ENCODE measurements around the gene NTN5. TPM values are rescaled to one million over a fixed set of nuclear protein-coding genes. Genes with fewer than 3 reads are reported as not detected.

Gene NTN5
- total and polyA plus RNA-seq, 2 of the 4 experiments (the other 2 are of a cell fraction): 0.19 TPM; not detected in 1

Other genes with a start within 250 kb of the NTN5 start
- 22.0 and 32.5 TPM in 2 replicates for gene GRWD1, start 227.0 kb downstream of the NTN5 start, total RNA-seq (2012; rRNA removed)
- 22.5 and 25.2 TPM in 2 replicates for gene GRWD1, start 227.0 kb downstream of the NTN5 start, polyA plus RNA-seq (2012; rRNA removed)
- under 0.01 and 0.18 TPM in 2 replicates for gene KCNJ14, start 217.4 kb downstream of the NTN5 start, total RNA-seq (2012; rRNA removed)
- 0.34 and 0.39 TPM in 2 replicates for gene KCNJ14, start 217.4 kb downstream of the NTN5 start, polyA plus RNA-seq (2012; rRNA removed)
- gene CYTH2, start 203.6 kb downstream of the NTN5 start, total RNA-seq (2012; rRNA removed): 35.8 and 38.3 TPM in 2 replicates
- 56.1 and 62.0 TPM in 2 replicates for gene CYTH2, start 203.6 kb downstream of the NTN5 start, polyA plus RNA-seq (2012; rRNA removed)
- 0.18 TPM in 1 of 2 replicates, not detected in the other for gene LMTK3, start 161.2 kb downstream of the NTN5 start, total RNA-seq (2012; rRNA removed)
- 0.60 and 0.87 TPM in 2 replicates for gene LMTK3, start 161.2 kb downstream of the NTN5 start, polyA plus RNA-seq (2012; rRNA removed)
- not detected in 2 replicates for gene SULT2B1, start 120.8 kb downstream of the NTN5 start, total RNA-seq (2012; rRNA removed)
- gene SULT2B1, start 120.8 kb downstream of the NTN5 start, polyA plus RNA-seq (2012; rRNA removed): 0.09 TPM in 1 of 2 replicates, not detected in the other
- not detected in 2 replicates for gene SPACA4, start 66.3 kb downstream of the NTN5 start, total RNA-seq (2012; rRNA removed)
- not detected in 2 replicates for gene SPACA4, start 66.3 kb downstream of the NTN5 start, polyA plus RNA-seq (2012; rRNA removed)
- 0.36 and 0.56 TPM in 2 replicates for gene FAM83E, start 57.9 kb downstream of the NTN5 start, total RNA-seq (2012; rRNA removed)
- 0.05 and 0.17 TPM in 2 replicates for gene FAM83E, start 57.9 kb downstream of the NTN5 start, polyA plus RNA-seq (2012; rRNA removed)
- gene RPL18, start 53.8 kb downstream of the NTN5 start, total RNA-seq (2012; rRNA removed): 1,909 and 2,552 TPM in 2 replicates
- 1,897 and 2,254 TPM in 2 replicates for gene RPL18, start 53.8 kb downstream of the NTN5 start, polyA plus RNA-seq (2012; rRNA removed)
- 1.6 and 1.7 TPM in 2 replicates for gene SPHK2, start 53.5 kb downstream of the NTN5 start, total RNA-seq (2012; rRNA removed)
- 9.9 and 11.9 TPM in 2 replicates for gene SPHK2, start 53.5 kb downstream of the NTN5 start, polyA plus RNA-seq (2012; rRNA removed)
- 2.5 and 3.6 TPM in 2 replicates for gene DBP, start 35.6 kb downstream of the NTN5 start, total RNA-seq (2012; rRNA removed)
- 3.0 and 3.6 TPM in 2 replicates for gene DBP, start 35.6 kb downstream of the NTN5 start, polyA plus RNA-seq (2012; rRNA removed)
- 1.3 and 1.7 TPM in 2 replicates for gene CA11, start 26.8 kb downstream of the NTN5 start, total RNA-seq (2012; rRNA removed)
- gene CA11, start 26.8 kb downstream of the NTN5 start, polyA plus RNA-seq (2012; rRNA removed): 2.7 and 2.9 TPM in 2 replicates
- gene FUT2, start 23.0 kb upstream of the NTN5 start, total RNA-seq (2012; rRNA removed): not detected in 2 replicates
- gene FUT2, start 23.0 kb upstream of the NTN5 start, polyA plus RNA-seq (2012; rRNA removed): not detected in 2 replicates
- gene MAMSTR, start 46.7 kb upstream of the NTN5 start, total RNA-seq (2012; rRNA removed): 0.18 and 0.28 TPM in 2 replicates
- gene MAMSTR, start 46.7 kb upstream of the NTN5 start, polyA plus RNA-seq (2012; rRNA removed): 1.9 and 2.7 TPM in 2 replicates
- gene RASIP1, start 67.6 kb upstream of the NTN5 start, total RNA-seq (2012; rRNA removed): under 0.01 and 0.18 TPM in 2 replicates
- gene RASIP1, start 67.6 kb upstream of the NTN5 start, polyA plus RNA-seq (2012; rRNA removed): 0.51 and 0.67 TPM in 2 replicates
- gene IZUMO1, start 73.9 kb upstream of the NTN5 start, total RNA-seq (2012; rRNA removed): not detected in 2 replicates
- not detected in 2 replicates for gene IZUMO1, start 73.9 kb upstream of the NTN5 start, polyA plus RNA-seq (2012; rRNA removed)
- gene FUT1, start 79.6 kb upstream of the NTN5 start, total RNA-seq (2012; rRNA removed): under 0.01 and 0.18 TPM in 2 replicates
- 0.03 and 0.09 TPM in 2 replicates for gene FUT1, start 79.6 kb upstream of the NTN5 start, polyA plus RNA-seq (2012; rRNA removed)
- not detected in 2 replicates for gene FGF21, start 82.5 kb upstream of the NTN5 start, total RNA-seq (2012; rRNA removed)
- not detected in 2 replicates for gene FGF21, start 82.5 kb upstream of the NTN5 start, polyA plus RNA-seq (2012; rRNA removed)
- gene BCAT2, start 138.0 kb upstream of the NTN5 start, total RNA-seq (2012; rRNA removed): 20.1 and 21.7 TPM in 2 replicates
- gene BCAT2, start 138.0 kb upstream of the NTN5 start, polyA plus RNA-seq (2012; rRNA removed): 42.2 and 45.3 TPM in 2 replicates
- gene HSD17B14, start 163.5 kb upstream of the NTN5 start, total RNA-seq (2012; rRNA removed): 0.54 and 0.56 TPM in 2 replicates
- 4.5 and 5.6 TPM in 2 replicates for gene HSD17B14, start 163.5 kb upstream of the NTN5 start, polyA plus RNA-seq (2012; rRNA removed)
- gene PLEKHA4, start 195.6 kb upstream of the NTN5 start, total RNA-seq (2012; rRNA removed): 4.2 and 4.5 TPM in 2 replicates
- 14.4 and 17.2 TPM in 2 replicates for gene PLEKHA4, start 195.6 kb upstream of the NTN5 start, polyA plus RNA-seq (2012; rRNA removed)
- 26.7 and 39.4 TPM in 2 replicates for gene PPP1R15A, start 199.4 kb upstream of the NTN5 start, total RNA-seq (2012; rRNA removed)
- gene PPP1R15A, start 199.4 kb upstream of the NTN5 start, polyA plus RNA-seq (2012; rRNA removed): 87.7 and 104 TPM in 2 replicates
- under 0.01 TPM in 1 of 2 replicates, not detected in the other for gene TULP2, start 225.7 kb upstream of the NTN5 start, total RNA-seq (2012; rRNA removed)
- 0.20 and 0.26 TPM in 2 replicates for gene TULP2, start 225.7 kb upstream of the NTN5 start, polyA plus RNA-seq (2012; rRNA removed)
- gene NUCB1, start 227.3 kb upstream of the NTN5 start, total RNA-seq (2012; rRNA removed): 37.3 and 39.2 TPM in 2 replicates
- 253 and 261 TPM in 2 replicates for gene NUCB1, start 227.3 kb upstream of the NTN5 start, polyA plus RNA-seq (2012; rRNA removed)

Data from IMR-90 (cell line).